HG03097 (cell line): ENCODE data around the gene GRIK3.
"Not testable (repeated sequence)": the region's sequence is repeated elsewhere in the genome, so short reads cannot be mapped to it uniquely, and the experiment has no call there.

Experiments used
- ATAC-seq: cut with Tn5 transposase; IDR thresholded peaks from one replicate; pipeline ENCODE4 v1.9.1; 2021; ENCODE audit not compliant: unreplicated experiment, low FRiP score

Gene GRIK3

GRCh38 chr1:36772647-36773495 lies 261.4 kb downstream of the GRIK3 start:
- no peak for ATAC-seq

DNA sequence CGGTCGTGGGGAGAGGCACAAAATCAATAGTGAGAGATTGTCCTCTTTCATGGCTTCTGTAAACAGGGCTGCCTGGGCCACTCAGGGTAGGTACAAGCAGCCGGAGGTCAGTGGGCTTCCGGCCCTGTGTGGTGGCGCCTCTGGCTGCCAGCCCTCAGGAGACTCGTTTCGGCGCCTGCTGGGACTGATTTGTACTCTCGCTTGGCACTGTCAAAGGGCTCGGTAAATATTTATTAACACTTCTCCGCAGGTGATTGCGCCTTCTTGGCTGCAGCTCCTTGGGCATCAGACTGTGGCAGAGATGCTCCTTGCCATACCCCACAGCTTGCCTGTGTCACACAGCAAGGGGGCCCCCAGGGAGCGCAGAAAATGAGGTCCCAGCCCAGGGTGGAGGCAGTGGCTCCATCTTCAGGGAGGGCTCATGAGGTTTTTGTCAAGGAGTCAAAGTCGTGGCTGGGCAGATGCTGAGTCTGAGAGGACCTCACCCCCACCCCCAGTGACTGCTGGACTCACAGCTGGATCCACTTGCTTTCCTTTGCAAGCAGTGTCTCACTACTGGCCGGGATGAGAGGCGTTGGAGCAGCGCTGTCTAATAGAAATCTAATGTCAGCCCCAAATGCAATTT lies 262.5 kb downstream of the GRIK3 start:
- no peak for ATAC-seq

GRCh38 chr1:36771240-36771639 lies 263.1 kb downstream of the GRIK3 start:
- no peak for ATAC-seq

DNA sequence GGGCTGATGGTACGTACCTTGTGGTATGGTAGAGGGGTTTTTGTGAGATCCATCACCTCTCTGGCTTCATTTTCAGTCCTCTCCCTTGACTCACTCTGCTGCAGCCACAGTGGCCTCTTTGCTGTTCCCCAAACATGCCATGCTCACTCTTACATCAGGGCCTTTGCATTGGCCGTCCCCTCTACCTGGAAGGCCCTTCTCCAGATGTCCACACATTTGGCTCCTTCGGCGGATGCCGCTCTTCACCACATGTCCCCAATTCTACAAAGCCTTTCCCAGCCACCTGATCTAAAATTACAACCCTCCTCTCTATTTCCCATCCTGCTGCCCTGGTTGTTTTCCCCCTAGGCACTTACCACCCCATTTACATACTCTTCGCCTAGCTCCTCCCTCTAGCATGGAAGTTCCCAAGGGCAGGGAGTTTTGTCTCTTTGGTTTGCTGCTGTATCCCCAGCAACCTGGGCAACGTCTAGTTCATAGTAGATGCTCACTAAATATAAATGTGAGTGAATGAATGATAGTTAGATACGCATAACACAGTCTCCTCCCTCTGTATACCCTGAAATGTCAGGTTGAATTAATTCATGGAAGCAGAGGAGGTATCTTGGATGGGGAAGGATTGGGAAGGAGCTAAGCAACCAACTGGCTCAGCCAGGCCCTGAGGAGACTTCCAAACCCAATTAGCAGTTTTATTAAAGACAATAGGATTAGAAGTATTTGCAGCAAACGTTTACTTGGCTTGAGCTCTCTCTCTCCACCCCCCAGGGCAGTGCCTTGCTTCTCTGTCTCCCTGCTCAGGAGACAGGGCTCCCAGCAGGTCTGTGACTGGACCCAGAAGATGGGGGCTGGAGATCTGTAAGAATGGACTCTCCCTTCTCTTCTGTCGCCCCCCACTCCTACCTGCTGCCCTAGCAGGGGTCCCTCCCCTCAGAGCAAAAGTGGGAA lies 264.2 kb downstream of the GRIK3 start:
- ATAC-seq, result no peak

- no peak for ATAC-seq
Observed at GRCh38 chr1:36768486-36769178, 265.7 kb downstream of the GRIK3 start.

GRCh38 chr1:36767429-36767828 lies 266.9 kb downstream of the GRIK3 start:
- ATAC-seq, result not testable (repeated sequence)

GRCh38 chr1:36766481-36766880 lies 267.8 kb downstream of the GRIK3 start:
- no peak for ATAC-seq

- no peak for ATAC-seq
Observed at GRCh38 chr1:36765785-36766300, 268.5 kb downstream of the GRIK3 start.

DNA sequence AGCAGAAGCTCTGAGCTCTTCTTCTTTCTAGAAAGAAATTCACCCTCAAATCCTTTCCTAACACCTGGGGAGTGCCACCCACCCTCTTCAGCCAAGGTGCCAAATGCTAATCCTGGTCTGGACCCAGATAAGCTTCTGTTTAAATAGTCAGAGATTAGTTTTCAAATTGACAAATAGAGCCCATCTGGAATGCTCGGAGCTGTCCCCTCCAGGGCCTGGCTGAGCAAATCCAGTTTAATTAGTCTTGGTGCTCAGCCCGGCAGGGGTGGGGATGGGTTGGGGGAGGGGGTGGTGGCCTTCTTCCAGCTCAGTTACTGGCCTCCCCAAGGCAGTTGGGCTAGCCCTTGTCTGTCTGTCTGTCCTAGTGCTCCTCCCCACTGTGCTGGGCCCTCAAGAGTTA lies 269.5 kb downstream of the GRIK3 start:
- no peak for ATAC-seq

GRCh38 chr1:36763771-36764170 lies 270.5 kb downstream of the GRIK3 start:
- ATAC-seq, result no peak

DNA sequence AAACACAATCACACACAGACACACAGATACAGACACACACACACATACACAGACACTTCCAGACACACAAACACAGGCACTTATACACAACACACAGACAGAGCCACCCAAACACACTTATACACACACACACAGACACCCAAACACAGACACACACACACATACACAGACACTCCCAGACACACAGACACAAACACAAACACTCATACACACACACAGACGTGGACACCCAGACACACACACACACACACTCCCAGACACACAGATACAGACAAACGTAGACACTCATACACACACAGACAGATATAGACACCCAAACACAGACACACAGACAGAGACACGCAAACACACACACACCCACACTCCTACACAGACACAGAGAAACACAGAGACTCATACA lies 272.1 kb downstream of the GRIK3 start:
- ATAC-seq, result no peak

GRCh38 chr1:36761113-36761512 lies 273.2 kb downstream of the GRIK3 start:
- no peak for ATAC-seq

DNA sequence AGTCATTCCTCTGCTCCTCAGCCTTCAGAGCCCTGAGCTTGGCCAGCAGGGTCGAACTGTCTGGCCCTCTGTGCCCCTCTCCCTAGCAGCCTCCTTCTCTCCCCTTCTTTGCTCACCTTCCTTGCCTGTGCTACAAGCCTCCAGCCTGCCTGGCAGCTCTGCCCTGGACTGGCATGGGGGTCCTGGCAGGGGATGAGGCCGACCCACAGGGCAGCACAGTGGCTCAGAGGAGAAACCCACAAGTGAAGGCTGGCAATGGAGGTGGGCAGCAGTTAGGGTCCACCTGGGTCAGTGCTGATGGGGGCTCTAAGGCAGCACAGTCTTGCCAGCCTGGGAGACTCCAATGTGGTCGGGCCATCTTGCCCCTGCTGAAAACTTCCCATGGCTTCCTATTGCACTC lies 274.2 kb downstream of the GRIK3 start:
- ATAC-seq, result no peak

- no peak for ATAC-seq
Observed at GRCh38 chr1:36759355-36759754, 275.0 kb downstream of the GRIK3 start.

DNA sequence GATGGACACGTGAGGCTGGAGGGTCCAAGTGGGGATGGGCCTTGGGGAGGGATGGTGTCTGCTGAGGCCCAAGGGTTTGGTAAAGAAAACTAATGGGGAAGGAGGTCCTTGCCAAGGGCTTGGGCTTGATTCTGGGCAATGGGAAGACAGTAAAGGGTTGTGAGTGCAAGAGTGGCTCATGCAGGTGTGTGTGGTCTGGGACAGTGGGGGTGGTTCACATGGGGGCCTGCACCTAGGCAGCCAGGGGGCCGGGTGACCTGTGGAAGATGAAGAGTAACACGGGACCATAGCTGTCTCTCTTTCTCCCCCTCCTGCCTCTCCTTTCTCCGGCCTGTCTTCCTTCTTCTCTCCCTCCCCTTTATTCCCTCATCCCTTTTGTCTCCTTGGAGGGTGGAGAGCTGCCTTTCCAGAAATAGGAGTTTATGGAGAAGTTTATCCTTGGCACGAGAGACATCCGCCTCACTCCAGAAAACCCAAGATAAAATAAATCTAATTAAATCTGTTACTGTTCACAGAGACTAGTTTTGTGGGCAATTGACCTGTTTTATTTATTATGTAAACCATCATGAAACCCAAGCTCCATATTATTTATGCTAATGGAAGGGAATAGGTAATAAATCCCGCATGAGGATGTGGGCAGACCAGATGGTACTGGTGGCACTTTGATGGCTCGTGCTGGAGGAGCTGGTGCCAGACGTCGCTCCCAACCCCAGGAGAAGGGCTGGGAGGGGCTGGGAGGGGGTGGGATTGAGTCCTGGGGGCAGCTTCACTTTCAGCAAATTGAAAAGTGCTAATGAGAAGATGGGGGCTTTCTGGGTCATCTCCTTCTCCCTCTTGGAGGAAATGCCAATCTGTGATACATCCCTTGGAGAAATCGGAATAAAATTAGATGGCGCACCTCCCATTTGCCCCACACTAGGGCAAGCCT lies 278.7 kb downstream of the GRIK3 start:
- no peak for ATAC-seq

GRCh38 chr1:36754366-36754765 lies 279.9 kb downstream of the GRIK3 start:
- no peak for ATAC-seq

DNA sequence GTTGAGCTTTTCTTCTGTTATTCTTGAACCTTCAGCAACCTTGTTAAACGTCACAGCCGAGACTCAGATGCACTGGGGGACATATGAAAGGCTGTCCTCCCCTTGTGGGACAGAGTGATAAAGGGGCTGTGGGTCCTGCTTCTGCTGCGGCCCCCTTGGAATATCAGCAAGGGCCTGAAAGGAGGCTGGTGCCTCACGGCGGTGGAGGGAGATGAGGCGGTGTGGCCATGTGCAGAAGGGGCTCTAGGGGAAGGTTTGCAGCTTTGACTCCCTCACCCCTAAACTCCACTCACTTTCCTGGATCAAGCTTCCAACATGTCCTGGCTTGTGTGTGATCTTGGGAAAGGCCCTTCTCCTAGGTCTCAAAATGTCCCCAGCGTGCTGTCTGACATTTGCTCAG lies 280.9 kb downstream of the GRIK3 start:
- ATAC-seq, result no peak

DNA sequence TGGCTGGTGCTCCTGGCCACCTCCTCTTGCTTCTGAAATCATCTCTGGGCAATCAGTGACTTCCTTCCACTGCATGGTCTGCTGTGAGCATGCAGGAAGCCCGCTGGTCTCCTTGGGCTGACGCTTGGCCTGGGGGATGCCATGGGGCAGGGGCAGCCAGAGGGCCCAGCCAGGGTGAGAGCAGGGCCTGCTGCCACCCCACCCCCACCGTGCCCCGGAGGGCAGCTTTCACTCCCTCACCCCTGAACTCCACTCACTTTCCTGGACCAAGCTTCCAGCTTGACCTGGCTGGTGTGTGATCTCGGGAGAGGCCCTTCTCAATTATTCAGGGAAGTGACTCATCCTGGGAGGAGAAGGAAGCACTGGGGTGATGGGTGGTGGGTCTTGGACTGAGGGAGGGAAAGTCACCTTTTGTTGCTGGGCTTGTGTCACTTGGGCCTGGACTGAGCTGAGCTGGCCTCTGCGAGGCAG lies 281.4 kb downstream of the GRIK3 start:
- ATAC-seq, result no peak

GRCh38 chr1:36752431-36752830 lies 281.9 kb downstream of the GRIK3 start:
- no peak for ATAC-seq
